GM13977 (cell line): ENCODE data around the gene RINL.
"Not testable (repeated sequence)": the region's sequence is repeated elsewhere in the genome, so short reads cannot be mapped to it uniquely, and the experiment has no call there.

Experiments used
- DNase-seq: peaks from one replicate; pipeline ENCODE4 v3.0.0; 2012; ENCODE audit warnings: low spot score
- CTCF ChIP-seq: IDR thresholded peaks from 2 replicates; pipeline ENCODE4 v1.5.1; 2012; ENCODE audit warnings: mild to moderate bottlenecking, control low read depth; ENCODE audit not compliant: insufficient read depth; ENCODE audit errors: extremely low read depth, missing control alignments
- in situ Hi-C: fragments of 300-500 bp; cut with MboI; formaldehyde crosslinking; loops from one replicate; pipeline ENCODE4 v1.12.0; 2022; ENCODE audit warnings: low sequenced_read_pairs, low pct_unique_long_range_greater_than_20kb, mixed read lengths, inconsistent platforms; ENCODE audit not compliant: unreplicated experiment

RINL gene

GRCh38 chr19:38889803-38890202 is 11.7 kb upstream of the RINL start:
- no peak for DNase-seq

GRCh38 chr19:38888876-38889275 is 10.8 kb upstream of the RINL start:
- in situ Hi-C loops: no loop called here
- no peak for DNase-seq
- no peak for TF ChIP-seq CTCF

More at GRCh38 chr19:38889803-38890202, 11.7 kb upstream of the RINL start:
- TF ChIP-seq CTCF: no peak
- in situ Hi-C loops: no loop called here

- in situ Hi-C loops, DNase-seq: not testable (repeated sequence)
These were observed 6.6 kb upstream of the RINL start for GRCh38 chr19:38884691-38885090.

GRCh38 chr19:38883286-38883685 is 5.2 kb upstream of the RINL start:
- DNase-seq: no peak
- no peak for TF ChIP-seq CTCF

GRCh38 chr19:38880882-38881609 is 3.0 kb upstream of the RINL start:
- TF ChIP-seq CTCF: no peak
- in situ Hi-C loops: no loop called here
- DNase-seq: no peak

More at GRCh38 chr19:38883286-38883685, 5.2 kb upstream of the RINL start:
- in situ Hi-C loops: no loop called here

GRCh38 chr19:38880076-38880881 is 2.2 kb upstream of the RINL start:
- TF ChIP-seq CTCF: no peak
- in situ Hi-C loops: no loop called here
- no peak for DNase-seq

- DNase-seq: no peak
- in situ Hi-C loops: no loop called here
- TF ChIP-seq CTCF: no peak
These were observed 1.3 kb upstream of the RINL start for GRCh38 chr19:38879400-38879751.
